Measurements from ENCODE around the gene TAP1. TPM values are rescaled to one million over a fixed set of nuclear protein-coding genes. Genes with fewer than 3 reads are reported as not detected.

TAP1 gene
- total and polyA plus RNA-seq, 9 of the 15 experiments (the other 6 are each of a cell fraction or from before 2014, with no cell fraction given) = 1.3 to 6.0 (median 4.2) TPM

GRCh38 chr6:32843979-32844838 lies 9.3 kb downstream of the TAP1 start, which contains the start of gene PSMB8 (continued):
- TF ChIP-seq STAT6 (CRISPR knock-in tag; IDR thresholded peaks at IDR 0.05) (no peak), FOXP4 (CRISPR knock-in tag; IDR thresholded peaks at IDR 0.05; ENCODE audit: borderline replicate concordance) (no peak), NFIC (IDR thresholded peaks at IDR 0.05) (no peak), ZBTB17 (CRISPR knock-in tag; IDR thresholded peaks at IDR 0.05) (no peak), BCL6 (CRISPR knock-in tag; IDR thresholded peaks at IDR 0.05) (no peak), MAFK (IDR thresholded peaks at IDR 0.05; ENCODE audit: low read length) (no peak), MYC (IDR thresholded peaks at IDR 0.05; ENCODE audit: low read depth, low read length) (no peak), MYC (CRISPR knock-in tag; IDR thresholded peaks at IDR 0.05; ENCODE audit: borderline replicate concordance, low read depth) (no peak), TCF3 (CRISPR knock-in tag; IDR thresholded peaks at IDR 0.05) (no peak), COPS2 (conservative IDR thresholded peaks at IDR 0.05) (no peak), XRCC5 (IDR thresholded peaks at IDR 0.05; ENCODE audit: low read depth, low read length) (0 out of 2 replicates have a peak, but pooled peaks have one; percentile 13), STAT5A (IDR thresholded peaks at IDR 0.05; ENCODE audit: borderline replicate concordance, low read length) (no peak), NFXL1 (CRISPR knock-in tag; IDR thresholded peaks at IDR 0.05) (no peak), GABPA (tag; conservative IDR thresholded peaks at IDR 0.05; ENCODE audit: low read depth) (0 out of 2 replicates have a peak, but pooled peaks have one; percentile 31), CREB3L1 (IDR thresholded peaks at IDR 0.05; ENCODE audit: borderline replicate concordance, low read depth) (no peak), ARID3B (CRISPR knock-in tag; IDR thresholded peaks at IDR 0.05; ENCODE audit: borderline replicate concordance) (no peak), MIER1 (IDR thresholded peaks at IDR 0.05; ENCODE audit: low read depth) (no peak), RBFOX2 (IDR thresholded peaks at IDR 0.05; ENCODE audit: low read depth, low read length) (peak; percentile 33; the same call in 1 of the 2 replicates), CXXC5 (CRISPR knock-in tag; IDR thresholded peaks at IDR 0.05) (peak; percentile 51), ZNF134 (CRISPR knock-in tag; conservative IDR thresholded peaks at IDR 0.05) (no peak), BMI1 (IDR thresholded peaks at IDR 0.05; ENCODE audit: low read length) (no peak)

Data from K562 (cell line).